K562 (cell line): Measurements from ENCODE around the gene KLRK1. TPM values are rescaled to one million over a fixed set of nuclear protein-coding genes. Genes with fewer than 3 reads are reported as not detected.

Source experiments
- GATAD2A ChIP-seq: fragments of 450-650 bp; IDR thresholded peaks from 2 replicates; pipeline ENCODE4 v1.6.1; 2017
- HDAC8 ChIP-seq: fragments of 450-650 bp; IDR thresholded peaks from 2 replicates; pipeline ENCODE4 v1.6.1; 2016; ENCODE audit warnings: mild to moderate bottlenecking, missing genetic modification characterization, moderate library complexity, missing compliant biosample characterization
- LEF1 ChIP-seq: fragments of 450-650 bp; IDR thresholded peaks from 2 replicates; pipeline ENCODE4 v1.6.1; 2016; ENCODE audit warnings: mild to moderate bottlenecking
- MNT ChIP-seq, 2 experiments: fragments of 450-650 bp; conservative IDR thresholded peaks; 2 replicates each; pipeline ENCODE4 v1.6.1; 2017; ENCODE audit warnings: mild to moderate bottlenecking in 2 of 2, moderate library complexity in 2 of 2
- NCOA6 ChIP-seq: fragments of 450-650 bp; IDR thresholded peaks from 2 replicates; pipeline ENCODE4 v1.6.1; 2017; ENCODE audit warnings: mild to moderate bottlenecking
- NR2C2 ChIP-seq, 2 experiments: fragments of 200-800 bp in 1 of 2; sonication (Bioruptor generic) in 1 of 2; sonication (generic) in 1 of 2; formaldehyde crosslinking in 1 of 2; IDR thresholded peaks; 2 replicates each; pipeline versions ENCODE4 v1.6.1 to v1.8.0; 2016 to 2022; ENCODE audit warnings: mild to moderate bottlenecking in 1 of 2, missing compliant biosample characterization in 1 of 2, missing genetic modification characterization in 1 of 2, missing genetic modification reagents in 1 of 2
- PKNOX1 ChIP-seq: fragments of 450-650 bp; IDR thresholded peaks from 2 replicates; pipeline ENCODE4 v1.6.1; 2016
- PTBP1 ChIP-seq: fragments of 200-400 bp; formaldehyde crosslinking; IDR thresholded peaks from 2 replicates; pipeline ENCODE4 v1.6.1; 2017; ENCODE audit warnings: low read depth, low read length
- SMARCA4 ChIP-seq: fragments of 450-650 bp; IDR thresholded peaks from 2 replicates; pipeline ENCODE4 v1.6.1; 2016
- SNIP1 ChIP-seq: fragments of 450-650 bp; IDR thresholded peaks from 2 replicates; pipeline ENCODE4 v1.7.1; 2017; ENCODE audit warnings: low read depth, mild to moderate bottlenecking
- SOX6 ChIP-seq: fragments of 450-650 bp; IDR thresholded peaks from 2 replicates; pipeline ENCODE4 v1.6.1; 2014; ENCODE audit warnings: mild to moderate bottlenecking
- ZBTB40 ChIP-seq, 2 experiments: fragments of 450-650 bp in 1 of 2; sonication (generic) in 1 of 2; formaldehyde crosslinking in 1 of 2; IDR thresholded peaks; 2 replicates each; pipeline versions ENCODE4 v1.7.1 to v1.9.0; 2016 to 2022; ENCODE audit warnings: inconsistent platforms in 1 of 2, mild to moderate bottlenecking in 1 of 2, missing genetic modification reagents in 1 of 2
- ZNF311 ChIP-seq: fragments of 250-450 bp; sonication (Bioruptor Pico); IDR thresholded peaks from 2 replicates; pipeline ENCODE4 v1.4.0; 2020; ENCODE audit warnings: mild to moderate bottlenecking, moderate library complexity
- ZNF449 ChIP-seq: fragments of 250-450 bp; sonication (Bioruptor Pico); IDR thresholded peaks from 2 replicates; pipeline ENCODE4 v1.8.0; 2022; ENCODE audit warnings: moderate library complexity, mild to moderate bottlenecking, inconsistent platforms
- ZNF830 ChIP-seq: fragments of 250-450 bp; sonication (Bioruptor Pico); IDR thresholded peaks from 2 replicates; pipeline ENCODE4 v1.5.0; 2021; ENCODE audit warnings: mild to moderate bottlenecking
- polyA plus RNA-seq, 8 experiments: library from polyadenylated mRNA; depleted of rRNA in 4 of 8; stranded (reverse) in 5 of 8; unstranded in 3 of 8; fragments of >200 nt; fragmentation: Nextera tagmentation in 2 of 8; fragmentation: Illumina TruSeq in 1 of 8; extraction: Ambion mirVana in 2 of 8; extraction: Trizol in 1 of 8; gene quantifications; 2 replicates each; pipeline versions ENCODE4 v1.2.1 to v1.2.3, GENCODE V29; 2011 to 2014; ENCODE audit warnings: inconsistent platforms in 1 of 8, missing spikeins in 1 of 8
- total RNA-seq, 7 experiments: library from RNA; depleted of rRNA in 6 of 7; stranded (reverse); fragments of >200 nt in 6 of 7; fragmentation: Illumina TruSeq in 2 of 7; extraction: Trizol in 2 of 7; gene quantifications; 2 replicates each; pipeline versions ENCODE4 v1.2.1 to v1.2.3, GENCODE V29; 2011 to 2021; ENCODE audit warnings: low replicate concordance in 1 of 7

KLRK1 gene
- total and polyA plus RNA-seq, 9 of the 15 experiments (the other 6 are each of a cell fraction or from before 2014, with no cell fraction given), result 0.03 to 0.09 (median 0.06) TPM; not detected in 3

GRCh38 chr12:10363658-10363913 lies 26.3 kb downstream of the KLRK1 start (continued):
- TF ChIP-seq ZNF449 (CRISPR knock-in tag) (no peak), PKNOX1 (no peak), LEF1 (no peak), SNIP1 (no peak), NR2C2 (CRISPR knock-in tag; IDR thresholded peaks at IDR 0.05) (no peak), NR2C2 (tag; IDR thresholded peaks at IDR 0.05) (peak; percentile 18; the same call in 1 of the 2 replicates), HDAC8 (tag) (no peak), ZBTB40 (IDR thresholded peaks at IDR 0.05) (no peak), ZBTB40 (CRISPR knock-in tag; IDR thresholded peaks at IDR 0.05) (no peak), MNT (conservative IDR thresholded peaks at IDR 0.05) (0 out of 4 replicates have a peak, but pooled peaks of 1 of the 2 experiments have one; percentile 8), ZNF830 (CRISPR knock-in tag) (no peak), PTBP1 (no peak), NCOA6 (no peak), ZNF311 (no peak), GATAD2A (no peak), SMARCA4 (0 out of 2 replicates have a peak, but pooled peaks have one; percentile 20), SOX6 (0 out of 2 replicates have a peak, but pooled peaks have one; percentile 3)
